Measurements from ENCODE around the gene KIF3C. TPM values are rescaled to one million over a fixed set of nuclear protein-coding genes. Genes with fewer than 3 reads are reported as not detected.

The KIF3C gene
- total RNA-seq: 11.6 and 15.1 TPM in 2 replicates

GRCh38 chr2:25982273-25982967 lies at the start of gene KIF3C:
Gene KIF3C, minus strand, starts transcription at chr2:25982497. Its CDS starts 580 bp downstream, at chr2:25981917.

GRCh38 chr2:25878361-25879132 lies 103.8 kb downstream of the KIF3C start, which contains the start of gene ASXL2:
Gene ASXL2, minus strand, starts transcription at chr2:25878487. Its CDS starts 265 bp downstream, at chr2:25878222.

Other genes starting within 250 kb of the KIF3C start
- 8.5 and 11.8 TPM in 2 replicates for gene ASXL2, start 104.0 kb downstream of the KIF3C start, total RNA-seq
- gene RAB10, start 51.6 kb upstream of the KIF3C start, total RNA-seq: 208 and 230 TPM in 2 replicates
- 0.05 and 0.42 TPM in 2 replicates for gene GAREM2, start 190.6 kb upstream of the KIF3C start, total RNA-seq